ENCODE data around the gene OAF.
"Not testable (repeated sequence)": the region's sequence is repeated elsewhere in the genome, so short reads cannot be mapped to it uniquely, and the experiment has no call there.

Gene OAF

DNA sequence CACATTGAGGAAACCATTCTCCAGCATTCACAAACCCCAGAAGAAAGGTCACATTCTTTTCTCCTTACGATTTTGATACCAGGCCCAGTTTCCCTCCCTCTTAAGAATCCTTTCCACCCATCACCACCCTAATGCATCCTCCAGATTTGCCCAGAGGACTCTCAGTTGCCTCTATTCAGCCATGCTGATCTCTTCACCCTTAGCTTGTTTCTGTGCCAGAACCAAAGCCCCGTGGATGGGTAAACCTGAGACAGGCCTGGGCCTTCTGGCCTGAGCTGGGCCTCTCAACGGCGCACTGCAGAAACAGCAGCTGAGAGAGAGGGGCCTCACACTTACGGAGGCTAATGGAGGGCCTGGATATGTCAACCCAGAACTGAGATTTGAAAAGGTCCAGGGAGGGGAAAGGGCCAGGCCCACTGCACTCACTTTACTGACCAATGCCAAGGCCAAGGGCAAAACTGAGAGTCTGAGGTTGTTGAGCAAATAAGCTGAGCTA lies 32.2 kb upstream of the OAF start:
- peaks cover 3% of the 10 kb centered on the region for H3K27me3 ChIP-seq (replicated peaks; ENCODE audit: control insufficient read depth, insufficient read depth, low read length)
- TF ChIP-seq, protein P1, sequence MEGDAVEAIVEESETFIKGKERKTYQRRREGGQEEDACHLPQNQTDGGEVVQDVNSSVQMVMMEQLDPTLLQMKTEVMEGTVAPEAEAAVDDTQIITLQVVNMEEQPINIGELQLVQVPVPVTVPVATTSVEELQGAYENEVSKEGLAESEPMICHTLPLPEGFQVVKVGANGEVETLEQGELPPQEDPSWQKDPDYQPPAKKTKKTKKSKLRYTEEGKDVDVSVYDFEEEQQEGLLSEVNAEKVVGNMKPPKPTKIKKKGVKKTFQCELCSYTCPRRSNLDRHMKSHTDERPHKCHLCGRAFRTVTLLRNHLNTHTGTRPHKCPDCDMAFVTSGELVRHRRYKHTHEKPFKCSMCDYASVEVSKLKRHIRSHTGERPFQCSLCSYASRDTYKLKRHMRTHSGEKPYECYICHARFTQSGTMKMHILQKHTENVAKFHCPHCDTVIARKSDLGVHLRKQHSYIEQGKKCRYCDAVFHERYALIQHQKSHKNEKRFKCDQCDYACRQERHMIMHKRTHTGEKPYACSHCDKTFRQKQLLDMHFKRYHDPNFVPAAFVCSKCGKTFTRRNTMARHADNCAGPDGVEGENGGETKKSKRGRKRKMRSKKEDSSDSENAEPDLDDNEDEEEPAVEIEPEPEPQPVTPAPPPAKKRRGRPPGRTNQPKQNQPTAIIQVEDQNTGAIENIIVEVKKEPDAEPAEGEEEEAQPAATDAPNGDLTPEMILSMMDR (IDR thresholded peaks at IDR 0.05; ENCODE audit: insufficient read depth, low read length, poor library complexity, severe bottlenecking), result no peak
- H3K36me3 ChIP-seq (ENCODE audit: control insufficient read depth, insufficient read depth, low read length), result no peaks in the 10 kb centered on the region
- no peak overlapping the region for H3K4me3 ChIP-seq (replicated peaks; ENCODE audit: low read depth, low read length)
- DNase-seq (ENCODE audit: extremely low read depth, insufficient read length), result no peak

GRCh38 chr11:120179057-120179672 lies 31.7 kb upstream of the OAF start:
- H3K4me3 ChIP-seq (replicated peaks; ENCODE audit: low read depth, low read length), result no peak overlapping the region
- DNase-seq (ENCODE audit: extremely low read depth, insufficient read length), result no peak
- TF ChIP-seq, protein P1 (IDR thresholded peaks at IDR 0.05; ENCODE audit: insufficient read depth, low read length, poor library complexity, severe bottlenecking), result no peak
- H3K27me3 ChIP-seq (replicated peaks; ENCODE audit: control insufficient read depth, insufficient read depth, low read length), result peaks cover 3% of the 10 kb centered on the region
- no peaks in the 10 kb centered on the region for H3K36me3 ChIP-seq (ENCODE audit: control insufficient read depth, insufficient read depth, low read length)

DNA sequence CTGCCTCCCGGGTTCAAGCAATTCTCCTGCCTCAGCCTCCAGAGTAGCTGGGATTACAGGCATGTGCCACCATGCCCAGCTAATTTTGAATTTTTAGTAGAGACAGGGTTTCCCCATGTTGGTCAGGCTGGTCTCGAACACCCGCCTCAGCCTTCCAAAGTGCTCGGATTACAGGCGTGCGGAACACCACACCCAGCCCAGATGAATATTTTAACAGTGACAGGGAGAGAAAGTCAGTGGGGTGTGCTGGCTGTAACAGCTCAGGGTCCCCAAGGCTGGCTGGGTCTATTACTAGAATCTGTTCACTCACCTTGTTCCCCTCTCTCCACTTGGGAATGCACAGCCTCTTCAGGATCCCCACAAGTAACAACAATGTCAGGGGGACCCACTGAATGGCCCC lies 30.8 kb upstream of the OAF start:
- DNase-seq (ENCODE audit: extremely low read depth, insufficient read length); H3K36me3 ChIP-seq (ENCODE audit: control insufficient read depth, insufficient read depth, low read length); H3K4me3 ChIP-seq (replicated peaks; ENCODE audit: low read depth, low read length); H3K27me3 ChIP-seq (replicated peaks; ENCODE audit: control insufficient read depth, insufficient read depth, low read length): not testable (repeated sequence)

GRCh38 chr11:120180551-120181232 lies 30.1 kb upstream of the OAF start:
- DNase-seq (ENCODE audit: extremely low read depth, insufficient read length), result no peak
- Histone ChIP-seq H3K27me3 (replicated peaks; ENCODE audit: control insufficient read depth, insufficient read depth, low read length) (peaks cover 3% of the 10 kb centered on the region), H3K36me3 (ENCODE audit: control insufficient read depth, insufficient read depth, low read length) (no peaks in the 10 kb centered on the region), H3K4me3 (replicated peaks; ENCODE audit: low read depth, low read length) (no peak overlapping the region)
- TF ChIP-seq, protein P1 (IDR thresholded peaks at IDR 0.05; ENCODE audit: insufficient read depth, low read length, poor library complexity, severe bottlenecking), result no peak

GRCh38 chr11:120181376-120181975 lies 29.4 kb upstream of the OAF start:
- Histone ChIP-seq H3K4me3 (replicated peaks; ENCODE audit: low read depth, low read length) (no peak overlapping the region), H3K27me3 (replicated peaks; ENCODE audit: control insufficient read depth, insufficient read depth, low read length) (peaks cover 3% of the 10 kb centered on the region; the same call in 1 of the 2 replicates), H3K36me3 (ENCODE audit: control insufficient read depth, insufficient read depth, low read length) (no peaks in the 10 kb centered on the region)
- TF ChIP-seq, protein P1 (IDR thresholded peaks at IDR 0.05; ENCODE audit: insufficient read depth, low read length, poor library complexity, severe bottlenecking), result no peak
- DNase-seq (ENCODE audit: extremely low read depth, insufficient read length), result no peak

DNA sequence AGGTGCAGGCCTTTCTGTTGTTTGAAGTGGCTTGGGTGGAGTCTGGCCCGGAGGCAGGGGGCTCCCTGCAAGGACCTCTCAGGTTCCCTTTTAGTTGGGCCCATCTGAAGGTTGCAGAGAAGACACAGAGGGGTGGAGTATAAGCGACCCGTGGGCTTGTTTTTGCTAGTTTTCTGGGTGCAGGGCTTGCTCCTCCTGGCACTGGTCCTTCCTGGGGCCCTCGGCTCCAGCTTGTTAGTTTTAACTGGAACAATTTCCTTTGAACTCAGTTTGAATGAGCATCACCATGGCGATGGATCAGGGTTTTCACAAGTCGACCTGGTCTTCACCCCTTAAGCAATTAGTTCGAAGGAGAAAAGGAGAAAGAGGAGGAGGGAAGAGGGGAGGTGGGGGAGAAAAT lies 28.5 kb upstream of the OAF start:
- no peak overlapping the region for H3K4me3 ChIP-seq (replicated peaks; ENCODE audit: low read depth, low read length)
- DNase-seq (ENCODE audit: extremely low read depth, insufficient read length), result no peak

More for the DNA sequence above, 28.5 kb upstream of the OAF start:
- TF ChIP-seq, protein P1 (IDR thresholded peaks at IDR 0.05; ENCODE audit: insufficient read depth, low read length, poor library complexity, severe bottlenecking), result no peak
- Histone ChIP-seq H3K27me3 (replicated peaks; ENCODE audit: control insufficient read depth, insufficient read depth, low read length) (peaks cover 3% of the 10 kb centered on the region; the same call in 1 of the 2 replicates), H3K36me3 (ENCODE audit: control insufficient read depth, insufficient read depth, low read length) (no peaks in the 10 kb centered on the region)
